ENCODE measurements around the gene SPRED1.
A peak's percentile ranks its signal among the peaks of the same experiment; 100 is the strongest.
"Not testable (repeated sequence)": the region's sequence is repeated elsewhere in the genome, so short reads cannot be mapped to it uniquely, and the experiment has no call there.

Gene SPRED1

DNA sequence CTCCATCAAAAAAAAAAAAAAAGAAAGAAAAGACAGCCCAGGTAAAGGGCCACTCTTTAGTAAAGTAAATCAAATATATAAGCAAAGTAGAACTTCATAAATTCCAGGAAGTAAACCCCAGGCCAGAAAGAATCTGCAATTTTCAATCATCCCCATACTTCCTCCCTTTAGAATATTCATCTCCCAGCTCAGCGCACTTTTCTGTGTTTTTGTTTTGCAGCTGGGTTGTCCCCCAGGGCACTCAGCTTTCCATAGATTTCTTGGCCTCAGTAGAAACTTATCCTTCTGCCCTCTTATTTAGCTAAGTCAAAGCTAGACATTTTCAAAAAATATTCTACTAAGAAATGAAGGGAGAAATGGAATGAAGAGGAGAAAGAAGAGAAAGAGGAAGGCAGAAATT lies 24.0 kb upstream of the SPRED1 start:
- TF ChIP-seq, protein P1, sequence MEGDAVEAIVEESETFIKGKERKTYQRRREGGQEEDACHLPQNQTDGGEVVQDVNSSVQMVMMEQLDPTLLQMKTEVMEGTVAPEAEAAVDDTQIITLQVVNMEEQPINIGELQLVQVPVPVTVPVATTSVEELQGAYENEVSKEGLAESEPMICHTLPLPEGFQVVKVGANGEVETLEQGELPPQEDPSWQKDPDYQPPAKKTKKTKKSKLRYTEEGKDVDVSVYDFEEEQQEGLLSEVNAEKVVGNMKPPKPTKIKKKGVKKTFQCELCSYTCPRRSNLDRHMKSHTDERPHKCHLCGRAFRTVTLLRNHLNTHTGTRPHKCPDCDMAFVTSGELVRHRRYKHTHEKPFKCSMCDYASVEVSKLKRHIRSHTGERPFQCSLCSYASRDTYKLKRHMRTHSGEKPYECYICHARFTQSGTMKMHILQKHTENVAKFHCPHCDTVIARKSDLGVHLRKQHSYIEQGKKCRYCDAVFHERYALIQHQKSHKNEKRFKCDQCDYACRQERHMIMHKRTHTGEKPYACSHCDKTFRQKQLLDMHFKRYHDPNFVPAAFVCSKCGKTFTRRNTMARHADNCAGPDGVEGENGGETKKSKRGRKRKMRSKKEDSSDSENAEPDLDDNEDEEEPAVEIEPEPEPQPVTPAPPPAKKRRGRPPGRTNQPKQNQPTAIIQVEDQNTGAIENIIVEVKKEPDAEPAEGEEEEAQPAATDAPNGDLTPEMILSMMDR (IDR thresholded peaks at IDR 0.05; ENCODE audit: low read depth, low read length): no peak
- no peak for DNase-seq (ENCODE audit: low read depth in 2 of 2)
- H3K4me3 ChIP-seq (replicated peaks in 1 of 2; ENCODE audit: low read depth in 2 of 2, low read length in 2 of 2): no peak overlapping the region

DNA sequence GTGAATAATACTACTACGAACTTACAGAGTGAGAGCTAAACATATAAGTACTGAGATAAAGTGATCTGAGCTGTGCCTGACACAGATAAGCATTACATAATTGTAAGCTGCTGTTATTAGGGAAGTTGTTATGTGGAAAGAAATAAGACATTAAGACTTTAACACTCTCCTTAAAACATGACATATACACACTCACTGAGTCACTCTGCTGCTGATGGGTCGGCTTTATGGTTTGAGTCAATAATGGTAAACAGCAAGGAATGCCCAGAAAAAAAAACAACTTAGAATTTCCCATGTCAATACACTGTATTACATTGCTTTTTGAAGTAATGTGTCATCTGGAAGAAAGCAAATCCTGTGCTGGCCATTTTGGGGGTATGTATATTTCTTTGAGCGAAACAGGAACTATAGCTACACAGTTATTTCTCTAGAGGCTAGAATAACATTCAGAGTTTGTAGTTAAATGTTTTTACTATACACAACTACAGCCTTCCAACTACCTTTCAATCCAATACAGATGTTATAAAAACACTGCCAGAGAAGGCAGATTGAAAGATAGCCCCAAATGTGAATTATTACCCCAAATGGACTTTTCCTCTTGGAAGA lies 22.8 kb upstream of the SPRED1 start:
- DNase-seq (ENCODE audit: low read depth in 2 of 2): peak in 1 of 2 donors; percentile 52
- no peak overlapping the region for H3K4me3 ChIP-seq (replicated peaks in 1 of 2; ENCODE audit: low read depth in 2 of 2, low read length in 2 of 2)

DNA sequence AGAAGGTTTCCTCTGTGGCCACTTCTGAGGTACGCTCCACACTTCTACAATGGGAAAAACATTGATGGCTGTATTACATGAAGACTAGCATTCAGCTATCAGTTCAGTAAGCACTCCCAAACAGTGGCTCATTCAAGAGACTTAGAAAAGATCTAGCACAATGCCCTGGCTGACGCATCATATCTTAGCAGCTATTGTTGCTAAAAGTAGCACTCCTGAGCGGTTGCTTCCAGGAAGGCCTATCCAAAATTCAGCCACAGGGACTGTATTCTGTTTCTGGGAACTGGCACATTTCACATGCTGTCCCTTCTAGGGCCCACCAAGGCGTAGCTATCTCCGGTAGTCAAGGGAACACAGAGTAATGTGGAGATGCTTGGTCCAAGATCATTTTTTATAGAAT lies 21.2 kb upstream of the SPRED1 start:
- no peak for DNase-seq (ENCODE audit: low read depth in 2 of 2)
- no peak overlapping the region for H3K4me3 ChIP-seq (replicated peaks in 1 of 2; ENCODE audit: low read depth in 2 of 2, low read length in 2 of 2)
- TF ChIP-seq, protein P1 (IDR thresholded peaks at IDR 0.05; ENCODE audit: low read depth, low read length): no peak

More for the DNA sequence above, 22.8 kb upstream of the SPRED1 start:
- TF ChIP-seq, protein P1 (IDR thresholded peaks at IDR 0.05; ENCODE audit: low read depth, low read length): no peak

DNA sequence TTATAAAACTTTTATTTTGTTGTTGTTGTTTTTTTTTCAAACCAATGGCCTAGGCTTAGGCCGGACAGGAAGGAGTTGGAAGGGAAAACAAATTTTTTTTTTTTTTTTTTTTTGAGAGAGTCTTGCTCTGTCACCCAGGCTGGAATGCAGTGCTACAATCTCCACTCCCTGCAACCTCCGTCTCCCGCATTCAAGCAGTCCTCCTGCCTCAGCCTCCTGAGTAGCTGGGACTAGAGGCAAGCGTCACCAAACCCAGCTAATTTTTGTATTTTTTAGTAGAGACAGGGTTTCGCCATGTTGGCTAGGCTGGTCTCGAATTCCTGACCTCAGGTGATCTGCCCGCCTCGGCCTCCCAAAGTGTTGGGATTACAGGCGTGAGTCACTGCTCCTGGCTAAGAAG lies 15.6 kb upstream of the SPRED1 start:
- DNase-seq (ENCODE audit: low read depth in 2 of 2); H3K4me3 ChIP-seq (replicated peaks in 1 of 2; ENCODE audit: low read depth in 2 of 2, low read length in 2 of 2): not testable (repeated sequence)

DNA sequence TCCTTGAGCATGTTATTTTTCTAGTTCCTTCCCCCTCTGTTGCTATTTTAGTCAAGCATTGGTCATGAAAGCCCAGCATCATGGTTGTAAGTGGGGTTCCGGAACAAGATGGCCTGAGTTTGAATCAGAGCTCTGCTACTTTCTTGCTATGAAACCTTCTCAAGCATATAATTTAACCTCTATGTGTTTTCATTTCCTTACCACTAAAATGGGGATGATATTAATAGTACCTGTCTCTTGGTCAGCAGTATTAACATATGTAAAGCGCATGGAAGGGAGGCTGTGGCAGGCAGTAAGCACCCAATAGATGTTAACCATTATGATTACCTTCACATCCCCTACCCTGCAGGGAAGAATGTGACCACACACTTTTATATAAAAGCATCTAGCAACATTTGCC lies 14.3 kb upstream of the SPRED1 start:
- no peak overlapping the region for H3K4me3 ChIP-seq (replicated peaks in 1 of 2; ENCODE audit: low read depth in 2 of 2, low read length in 2 of 2)
- no peak for DNase-seq (ENCODE audit: low read depth in 2 of 2)
- TF ChIP-seq, protein P1 (IDR thresholded peaks at IDR 0.05; ENCODE audit: low read depth, low read length): no peak

DNA sequence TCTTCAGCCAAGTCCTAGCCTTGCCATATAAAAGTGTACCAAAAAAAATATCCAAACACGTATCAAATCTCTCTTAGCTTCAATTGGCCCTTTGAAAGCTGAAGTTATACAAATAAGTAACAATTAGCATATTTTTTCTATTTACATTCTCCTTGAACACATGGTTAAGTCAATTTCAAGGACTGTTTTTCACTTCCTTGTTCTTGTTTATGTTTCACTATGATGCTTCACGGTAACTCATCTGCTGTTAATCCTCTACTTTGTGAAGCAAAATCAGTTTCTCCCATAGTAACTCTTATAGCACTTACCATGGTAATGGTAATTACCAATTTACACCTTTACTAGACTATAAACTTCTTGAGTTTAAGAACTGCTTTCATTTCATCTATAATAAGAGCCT lies 10.6 kb upstream of the SPRED1 start:
- H3K4me3 ChIP-seq (replicated peaks in 1 of 2; ENCODE audit: low read depth in 2 of 2, low read length in 2 of 2): no peak overlapping the region
- TF ChIP-seq, protein P1 (IDR thresholded peaks at IDR 0.05; ENCODE audit: low read depth, low read length): no peak
- DNase-seq (ENCODE audit: low read depth in 2 of 2): no peak

DNA sequence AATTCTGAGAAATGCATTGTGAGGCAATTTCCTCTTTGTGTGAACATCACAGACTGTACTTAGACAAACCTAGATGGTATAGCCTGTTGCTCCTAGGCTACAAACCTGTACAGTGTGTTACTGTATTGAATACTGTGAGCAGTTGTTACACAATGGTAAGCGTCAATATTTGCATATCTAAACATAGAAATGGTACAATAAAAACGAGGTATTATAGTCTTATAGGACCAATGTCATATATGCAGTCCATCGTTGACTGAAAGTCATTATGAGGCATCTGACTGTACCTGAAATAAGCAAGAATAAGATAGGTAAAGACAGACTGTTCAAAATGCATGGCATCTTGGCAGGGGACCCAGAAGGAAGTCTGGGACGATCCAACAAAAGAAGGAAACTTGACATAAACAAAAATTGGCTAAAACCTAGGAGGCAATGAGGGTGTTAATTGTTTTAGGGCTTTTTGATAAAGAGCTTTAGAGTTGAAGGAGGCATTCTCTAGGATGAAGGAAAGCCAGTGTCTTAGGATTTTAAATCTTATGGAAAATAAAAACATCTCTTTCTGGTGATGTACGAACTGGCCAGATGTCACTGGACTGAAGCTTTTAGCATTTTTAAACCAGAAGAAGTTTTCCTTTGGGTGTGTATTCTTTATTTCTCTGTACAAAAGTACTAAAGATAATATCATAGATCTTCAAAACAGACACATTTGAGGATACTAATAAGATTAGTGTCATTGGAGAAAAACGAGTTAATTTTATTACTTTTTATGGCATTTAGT lies 9.2 kb upstream of the SPRED1 start:
- TF ChIP-seq, protein P1 (IDR thresholded peaks at IDR 0.05; ENCODE audit: low read depth, low read length): no peak
- DNase-seq (ENCODE audit: low read depth in 2 of 2): no peak
- no peak overlapping the region for H3K4me3 ChIP-seq (replicated peaks in 1 of 2; ENCODE audit: low read depth in 2 of 2, low read length in 2 of 2)

Measured in cardiac fibroblast (primary cell).